ENCODE data around the gene RBPJ.
A peak's percentile ranks its signal among the peaks of the same experiment; 100 is the strongest.

The RBPJ gene

GRCh38 chr4:26342328-26343037 is 21.7 kb downstream of the RBPJ start:
- no peak for DNase-seq (ENCODE audit: low read depth, low spot score)

GRCh38 chr4:26343038-26343398 is 22.2 kb downstream of the RBPJ start:
- no peak for DNase-seq (ENCODE audit: low read depth, low spot score)

DNA sequence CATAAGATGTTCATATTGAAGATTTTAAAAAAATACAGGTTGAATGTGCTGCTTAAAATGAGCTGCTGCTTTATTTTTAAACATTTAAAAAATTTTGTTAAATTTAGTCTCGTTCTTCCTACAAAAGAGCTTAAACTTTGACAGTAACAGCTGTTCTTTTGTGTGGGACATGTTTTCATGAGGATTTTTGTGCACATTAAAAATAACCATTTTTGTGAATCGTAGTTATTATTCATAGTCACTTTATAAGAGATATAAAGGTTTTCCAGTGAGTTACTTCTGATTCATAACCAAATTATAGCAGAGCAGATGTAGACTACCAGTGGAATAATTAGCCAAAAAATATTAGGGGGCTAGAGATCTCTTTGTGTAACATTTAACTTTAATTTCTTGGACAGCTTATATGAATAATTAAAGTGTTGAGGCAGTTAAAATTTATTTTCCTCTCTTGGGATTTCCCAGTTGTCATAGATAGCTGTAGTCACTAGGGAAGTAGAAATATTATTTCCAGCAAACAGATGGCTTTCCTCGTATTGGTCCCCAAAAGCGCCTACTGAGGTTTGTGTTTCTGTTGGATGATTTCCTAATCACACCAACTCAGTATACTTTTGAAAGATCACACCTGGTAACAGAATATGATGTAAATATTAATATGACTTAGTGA is 24.2 kb downstream of the RBPJ start:
- no peak for DNase-seq (ENCODE audit: low read depth, low spot score)

GRCh38 chr4:26345565-26345938 is 24.7 kb downstream of the RBPJ start:
- no peak for DNase-seq (ENCODE audit: low read depth, low spot score)

- no peak for DNase-seq (ENCODE audit: low read depth, low spot score)
Observed at GRCh38 chr4:26346203-26346620, 25.4 kb downstream of the RBPJ start.

- DNase-seq (ENCODE audit: low read depth, low spot score), result no peak
Observed at GRCh38 chr4:26349496-26349895, 28.7 kb downstream of the RBPJ start.

GRCh38 chr4:26351685-26352084 is 30.9 kb downstream of the RBPJ start:
- DNase-seq (ENCODE audit: low read depth, low spot score), result no peak

DNA sequence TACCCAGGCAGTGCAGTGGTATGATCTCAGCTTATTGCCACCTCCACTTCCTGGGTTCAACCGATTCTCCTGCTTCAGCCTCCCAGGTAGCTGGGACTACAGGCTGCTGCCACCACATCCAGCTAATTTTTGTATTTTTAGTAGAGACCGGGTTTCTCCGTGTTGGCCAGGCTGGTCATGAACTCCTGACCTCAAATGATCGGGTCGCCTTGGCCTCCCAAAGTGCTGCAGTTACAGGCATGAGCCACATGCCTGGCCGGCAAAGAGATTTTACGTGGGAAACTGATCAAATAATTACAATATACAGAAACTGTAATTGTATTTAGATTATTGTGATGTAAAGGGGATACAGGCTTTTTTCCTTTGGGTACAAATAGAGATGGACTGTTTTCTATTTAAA is 33.7 kb downstream of the RBPJ start:
- DNase-seq (ENCODE audit: low read depth, low spot score), result no peak

GRCh38 chr4:26355392-26356052 is 34.7 kb downstream of the RBPJ start:
- no peak for DNase-seq (ENCODE audit: low read depth, low spot score)

DNA sequence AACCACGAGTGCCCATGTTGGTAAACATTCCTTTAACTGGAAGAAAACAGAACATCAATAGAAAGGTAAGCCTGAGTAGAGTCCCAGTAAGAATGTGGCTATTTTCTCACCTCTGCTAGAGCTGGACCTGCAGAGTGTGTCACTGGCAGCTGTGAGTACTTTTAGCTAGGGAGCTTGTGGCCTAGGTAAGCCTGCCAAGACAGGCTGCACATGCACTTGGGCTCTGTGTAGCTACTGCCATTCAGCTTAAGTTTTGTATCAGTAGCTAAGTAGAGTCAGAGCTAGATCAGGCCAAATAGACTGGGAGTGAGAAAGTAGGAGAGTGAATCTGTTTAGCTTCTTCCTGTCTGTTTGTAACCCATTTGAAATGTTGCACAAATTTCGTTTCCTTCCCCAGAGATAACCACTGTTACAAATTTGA is 35.3 kb downstream of the RBPJ start:
- no peak for DNase-seq (ENCODE audit: low read depth, low spot score)

DNA sequence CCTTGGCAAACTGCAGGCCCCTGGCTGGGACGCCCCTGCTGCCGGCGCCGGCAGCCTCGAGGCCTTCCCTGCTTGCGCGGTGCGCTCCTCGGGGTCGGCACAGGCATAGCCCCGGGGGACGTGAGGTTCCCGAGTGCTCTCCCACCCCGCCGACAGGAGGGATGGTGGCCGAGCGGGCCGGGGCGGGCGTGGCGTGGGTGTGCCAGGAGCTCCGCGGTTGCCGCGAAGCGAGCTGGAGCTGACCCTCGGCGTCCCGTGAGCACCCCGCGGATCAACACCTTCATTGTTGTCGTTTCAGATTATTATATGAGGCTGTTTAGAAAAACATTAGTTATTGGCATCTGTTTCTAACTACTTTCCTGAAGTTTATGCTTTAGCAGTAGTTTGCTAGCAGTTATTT is 38.7 kb downstream of the RBPJ start:
- peak; percentile 60 for DNase-seq (ENCODE audit: low read depth, low spot score)

DNA sequence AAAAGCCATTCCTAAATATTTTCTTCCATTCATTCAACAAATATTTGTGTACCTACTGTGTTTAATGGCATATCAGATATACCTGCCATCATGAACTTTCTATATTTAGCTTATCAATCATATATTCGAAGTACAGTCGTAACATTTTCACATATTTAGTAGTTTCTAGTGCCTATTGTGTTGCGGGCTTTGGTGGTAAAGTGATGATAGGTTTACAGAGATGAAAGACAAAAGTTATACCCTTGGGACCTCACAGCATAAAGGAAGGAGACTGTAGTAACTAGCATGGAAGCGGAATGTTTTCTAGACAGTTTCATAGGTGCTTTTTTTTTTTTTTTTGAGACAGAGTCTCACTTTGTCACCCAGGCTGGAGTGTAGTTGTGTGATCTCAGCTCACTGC is 39.5 kb downstream of the RBPJ start:
- DNase-seq (ENCODE audit: low read depth, low spot score), result no peak

- no peak for DNase-seq (ENCODE audit: low read depth, low spot score)
Observed at GRCh38 chr4:26360864-26361263, 40.0 kb downstream of the RBPJ start.

DNA sequence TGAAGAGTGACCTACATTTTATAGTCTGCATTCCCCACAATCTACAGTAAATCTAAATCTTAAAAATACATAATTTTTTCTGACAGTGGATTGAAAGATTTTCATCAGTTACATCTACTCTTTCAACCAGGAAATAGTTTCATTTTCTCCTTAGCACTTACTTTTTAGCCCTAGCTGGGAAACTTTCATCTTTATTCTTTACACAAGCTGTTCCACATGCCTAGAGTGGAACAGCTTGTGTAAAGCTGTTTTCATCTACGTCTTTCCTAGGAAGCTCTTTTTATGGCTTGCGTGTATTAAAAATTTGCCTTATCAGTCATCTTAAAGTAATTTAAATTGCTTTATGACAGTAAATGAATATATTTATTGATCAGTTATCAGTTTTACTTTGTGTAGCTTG is 40.5 kb downstream of the RBPJ start:
- DNase-seq (ENCODE audit: low read depth, low spot score), result no peak

DNA sequence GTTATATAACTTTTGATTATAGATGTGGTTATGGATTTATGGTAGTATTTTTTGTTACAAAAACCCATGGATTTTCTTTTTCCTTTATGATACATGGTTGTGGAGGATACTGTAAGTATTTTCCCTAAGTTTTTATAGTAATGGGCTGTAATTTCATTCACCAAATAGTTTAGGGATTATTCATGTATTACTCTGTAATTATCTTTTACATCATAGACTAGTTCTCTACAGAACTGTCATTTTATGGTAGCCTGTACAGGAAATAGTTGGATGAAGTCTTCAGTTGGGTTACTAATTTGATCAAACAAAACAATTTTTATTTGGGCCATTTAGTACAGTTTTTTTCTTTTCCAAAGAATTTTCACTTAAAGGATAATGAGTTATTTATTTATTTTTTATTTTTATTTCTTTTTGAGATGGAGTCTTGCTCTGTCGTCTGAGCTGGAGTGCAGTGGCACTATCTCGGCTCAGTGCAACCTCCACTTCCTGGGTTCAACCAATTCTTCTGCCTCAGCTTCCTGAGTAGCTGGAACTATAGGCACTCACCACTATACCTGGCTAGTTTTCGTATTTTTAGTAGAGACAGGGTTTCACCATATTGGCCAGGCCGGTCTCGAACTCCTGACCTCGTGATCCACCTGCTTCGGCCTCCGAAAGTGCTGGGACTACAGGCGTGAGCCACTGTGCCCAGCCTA is 42.1 kb downstream of the RBPJ start:
- no peak for DNase-seq (ENCODE audit: low read depth, low spot score)

DNA sequence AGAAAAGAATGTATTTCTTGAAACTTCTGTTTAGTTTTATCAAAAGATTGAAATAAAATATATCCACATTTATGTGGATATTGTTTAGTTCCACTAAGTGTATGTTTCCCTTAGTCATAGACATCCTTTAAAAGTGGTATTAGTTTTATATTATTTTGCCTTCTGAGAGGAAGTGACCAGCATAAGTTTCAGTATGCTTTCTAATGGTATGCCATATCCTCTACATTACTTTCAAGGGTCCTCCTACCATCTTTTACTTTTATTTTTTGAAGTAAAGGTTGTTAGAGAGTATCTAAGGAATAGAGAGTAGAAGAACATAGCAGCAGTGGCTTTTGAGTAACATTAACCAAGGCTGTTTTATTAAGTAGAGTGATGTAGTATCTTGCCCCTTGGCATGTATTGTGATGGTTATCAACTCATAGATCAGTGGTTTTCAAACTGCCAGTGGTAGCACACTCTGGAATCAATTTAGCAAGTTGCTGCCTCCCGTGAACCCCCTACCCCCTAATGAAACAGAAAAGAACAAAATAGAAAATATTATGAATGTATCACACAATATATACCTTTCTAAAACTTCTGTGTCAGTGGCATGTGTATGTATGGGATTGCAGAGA is 44.8 kb downstream of the RBPJ start:
- DNase-seq (ENCODE audit: low read depth, low spot score), result no peak

GRCh38 chr4:26367811-26368210 is 47.0 kb downstream of the RBPJ start:
- DNase-seq (ENCODE audit: low read depth, low spot score), result no peak

DNA sequence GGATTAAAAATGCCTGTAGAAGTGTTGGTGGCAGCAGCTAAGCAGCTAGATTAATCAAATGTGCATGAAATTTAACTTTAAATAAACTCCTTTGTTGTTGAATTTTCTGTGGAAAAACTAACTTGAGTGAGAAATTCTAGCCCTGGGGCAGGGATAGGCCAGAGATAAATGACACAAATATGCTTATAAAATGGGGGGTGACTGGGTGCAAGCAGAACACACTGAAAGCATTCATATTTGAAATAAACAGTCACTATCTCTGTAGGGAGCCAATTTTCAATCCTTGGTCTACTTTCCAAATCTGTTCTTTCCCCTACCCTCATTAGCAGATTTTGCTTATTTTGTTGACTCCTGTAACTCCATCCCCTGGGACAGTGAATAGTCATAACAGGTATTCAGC is 47.9 kb downstream of the RBPJ start:
- DNase-seq (ENCODE audit: low read depth, low spot score), result no peak

DNA sequence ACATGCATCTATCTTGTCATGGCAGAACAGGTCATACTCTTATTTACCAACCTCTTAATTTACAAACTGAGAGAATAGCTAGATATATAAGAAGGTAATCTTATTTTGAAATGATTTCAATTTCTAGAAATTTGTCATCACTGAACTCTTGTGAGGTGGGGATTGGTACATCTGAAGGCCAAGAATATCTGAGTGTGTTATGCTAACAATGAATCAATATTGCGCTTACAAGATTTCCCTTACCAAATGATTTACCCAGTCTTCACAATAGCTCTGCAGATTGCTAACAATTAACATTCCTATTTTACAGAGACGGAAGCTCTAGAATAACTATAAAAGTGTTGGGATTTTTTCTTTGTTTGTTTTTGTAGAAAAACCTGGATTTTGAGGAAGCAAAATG is 48.3 kb downstream of the RBPJ start:
- DNase-seq (ENCODE audit: low read depth, low spot score), result no peak

GRCh38 chr4:26369581-26369980 is 48.8 kb downstream of the RBPJ start:
- DNase-seq (ENCODE audit: low read depth, low spot score), result no peak

- DNase-seq (ENCODE audit: low read depth, low spot score), result no peak
Observed at GRCh38 chr4:26372076-26372475, 51.3 kb downstream of the RBPJ start.

DNA sequence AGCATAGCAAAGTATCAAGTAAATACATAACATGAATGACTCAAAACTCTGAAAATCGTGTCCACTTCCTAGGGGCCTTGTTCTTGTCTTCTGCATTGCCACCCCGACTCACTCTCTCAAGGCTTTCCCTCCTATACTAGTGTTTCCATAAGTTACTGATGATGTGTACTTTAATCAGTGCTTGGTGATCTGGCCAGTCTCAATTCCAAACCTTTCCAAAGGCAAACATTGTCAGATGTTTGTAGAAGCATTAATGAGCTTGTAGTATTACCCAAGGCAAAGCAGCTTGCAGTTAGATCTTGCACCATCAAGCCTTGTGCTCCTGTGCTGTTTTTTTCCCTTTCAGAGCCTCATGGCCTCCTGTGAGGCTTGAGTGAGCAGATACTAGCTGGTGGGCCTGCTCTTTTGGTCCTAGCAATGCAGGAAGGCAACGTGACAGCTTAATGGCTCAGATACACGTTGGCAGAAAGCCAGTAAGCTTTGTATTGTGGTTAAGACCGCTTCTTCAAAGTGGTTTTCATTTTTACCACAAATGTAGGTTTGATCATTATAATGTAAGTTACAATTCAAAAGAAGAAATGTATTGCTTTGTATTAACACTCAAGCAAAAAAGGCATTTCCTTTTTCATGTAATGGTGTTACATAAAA is 51.8 kb downstream of the RBPJ start:
- DNase-seq (ENCODE audit: low read depth, low spot score), result no peak
